LHCN-M2 (cell line): ENCODE data around the gene VAC14. TPM values are rescaled to one million over a fixed set of nuclear protein-coding genes. Genes with fewer than 3 reads are reported as not detected.
A peak's percentile ranks its signal among the peaks of the same experiment; 100 is the strongest.

Experiments used
- DNase-seq: peaks from one replicate; pipeline ENCODE4 v3.0.0-alpha.2; 2012; ENCODE audit warnings: low read depth
- total RNA-seq: library from RNA; depleted of rRNA; stranded (reverse); fragments of >200 nt; gene quantifications from 2 replicates; pipeline ENCODE4 v1.2.3, GENCODE V29; 2014

VAC14 gene
- total RNA-seq, 1 experiment from 2014 or later, result 62.2 TPM

- DNase-seq, result no peak
Observed at GRCh38 chr16:70786020-70786755, 14.8 kb downstream of the VAC14 start.

- DNase-seq, result no peak
Observed at GRCh38 chr16:70784692-70785555, 16.0 kb downstream of the VAC14 start.

GRCh38 chr16:70782237-70782636 lies 18.7 kb downstream of the VAC14 start:
- no peak for DNase-seq

GRCh38 chr16:70781800-70782199 lies 19.2 kb downstream of the VAC14 start:
- no peak for DNase-seq

- no peak for DNase-seq
Observed at GRCh38 chr16:70780546-70780945, 20.4 kb downstream of the VAC14 start.

- no peak for DNase-seq
Observed at GRCh38 chr16:70779361-70779760, 21.6 kb downstream of the VAC14 start.

GRCh38 chr16:70778901-70779309 lies 22.1 kb downstream of the VAC14 start:
- DNase-seq, result peak; percentile 97

GRCh38 chr16:70777973-70778406 lies 23.0 kb downstream of the VAC14 start:
- DNase-seq, result peak; percentile 67

- DNase-seq, result no peak
Observed at GRCh38 chr16:70777496-70777895, 23.5 kb downstream of the VAC14 start.

GRCh38 chr16:70775399-70775798 lies 25.6 kb downstream of the VAC14 start:
- DNase-seq, result no peak

- no peak for DNase-seq
Observed at GRCh38 chr16:70774261-70774660, 26.7 kb downstream of the VAC14 start.

- DNase-seq, result peak; percentile 55
Observed at GRCh38 chr16:70772493-70772892, 28.5 kb downstream of the VAC14 start.

GRCh38 chr16:70770626-70771552 lies 30.1 kb downstream of the VAC14 start:
- peak; percentile 63 for DNase-seq

- DNase-seq, result no peak
Observed at GRCh38 chr16:70770291-70770625, 30.7 kb downstream of the VAC14 start.

- no peak for DNase-seq
Observed at GRCh38 chr16:70769761-70770160, 31.2 kb downstream of the VAC14 start.

- no peak for DNase-seq
Observed at GRCh38 chr16:70769131-70769530, 31.8 kb downstream of the VAC14 start.

- DNase-seq, result no peak
Observed at GRCh38 chr16:70768203-70768580, 32.8 kb downstream of the VAC14 start.

GRCh38 chr16:70767377-70768202 lies 33.4 kb downstream of the VAC14 start:
- DNase-seq, result peak; percentile 59

GRCh38 chr16:70766658-70767057 lies 34.3 kb downstream of the VAC14 start:
- no peak for DNase-seq

GRCh38 chr16:70766176-70766575 lies 34.8 kb downstream of the VAC14 start:
- no peak for DNase-seq

GRCh38 chr16:70765491-70765890 lies 35.5 kb downstream of the VAC14 start:
- no peak for DNase-seq
